Daoy (cell line): ENCODE results near the gene LOXL1. TPM values are rescaled to one million over a fixed set of nuclear protein-coding genes. Genes with fewer than 3 reads are reported as not detected.
A peak's percentile ranks its signal among the peaks of the same experiment; 100 is the strongest.

ENCODE experiments used
- DNase-seq: peaks from one replicate; pipeline ENCODE4 v3.0.0-alpha.2; 2015; ENCODE audit warnings: low read depth
- total RNA-seq: library from RNA; depleted of rRNA; stranded (reverse); fragments of >200 nt; shearing (Covaris generic); gene quantifications from 2 replicates; pipeline ENCODE4 v1.2.3, GENCODE V29; 2014

LOXL1 gene
- total RNA-seq, 1 experiment from 2014 or later: 125 TPM

GRCh38 chr15:73922186-73923151 lies 3.8 kb upstream of the LOXL1 start:
- peak; percentile 86 for DNase-seq

GRCh38 chr15:73923156-73923487 lies 3.1 kb upstream of the LOXL1 start:
- no peak for DNase-seq

GRCh38 chr15:73923488-73924164 lies 2.6 kb upstream of the LOXL1 start:
- no peak for DNase-seq

- peak; percentile 90 for DNase-seq
Measured at GRCh38 chr15:73924171-73924921, 1.9 kb upstream of the LOXL1 start.

- no peak for DNase-seq
Measured at GRCh38 chr15:73925848-73926218, 429 bp upstream of the LOXL1 start.

GRCh38 chr15:73927003-73927475 lies 777 bp downstream of the LOXL1 start:
- DNase-seq: peak; percentile 69

GRCh38 chr15:73927476-73928240 lies 1.4 kb downstream of the LOXL1 start:
- DNase-seq: peak; percentile 82

GRCh38 chr15:73928241-73928579 lies 1.9 kb downstream of the LOXL1 start:
- DNase-seq: peak; percentile 40

- DNase-seq: peak; percentile 60
Measured at GRCh38 chr15:73928971-73929627, 2.8 kb downstream of the LOXL1 start.

GRCh38 chr15:73930371-73930770 lies 4.1 kb downstream of the LOXL1 start:
- peak; percentile 95 for DNase-seq

- DNase-seq: peak; percentile 83
Measured at GRCh38 chr15:73930790-73931281, 4.6 kb downstream of the LOXL1 start.

- DNase-seq: no peak
Measured at GRCh38 chr15:73931441-73931840, 5.2 kb downstream of the LOXL1 start.

- DNase-seq: peak; percentile 32
Measured at GRCh38 chr15:73932381-73933191, 6.3 kb downstream of the LOXL1 start.

- DNase-seq: no peak
Measured at GRCh38 chr15:73934281-73934680, 8.0 kb downstream of the LOXL1 start.

GRCh38 chr15:73935547-73935946 lies 9.3 kb downstream of the LOXL1 start:
- peak; percentile 61 for DNase-seq

GRCh38 chr15:73936181-73936580 lies 9.9 kb downstream of the LOXL1 start:
- no peak for DNase-seq

- no peak for DNase-seq
Measured at GRCh38 chr15:73936588-73937290, 10.5 kb downstream of the LOXL1 start.

- no peak for DNase-seq
Measured at GRCh38 chr15:73937296-73937695, 11.0 kb downstream of the LOXL1 start.

GRCh38 chr15:73937726-73938125 lies 11.5 kb downstream of the LOXL1 start:
- DNase-seq: no peak
